GM08714 (cell line): ENCODE data around the gene APOB.

Experiments
- H3K4me3 ChIP-seq: fragments of 200-500 bp; sonication (Bioruptor generic); 2 replicates; pipeline ENCODE4 v1.5.1; 2014; ENCODE audit warnings: mild to moderate bottlenecking, low read length, inconsistent platforms
- ZNF274 ChIP-seq: IDR thresholded peaks from 2 replicates; pipeline ENCODE4 v1.6.1; 2012; ENCODE audit warnings: mild to moderate bottlenecking, low read depth, low read length

The APOB gene

DNA sequence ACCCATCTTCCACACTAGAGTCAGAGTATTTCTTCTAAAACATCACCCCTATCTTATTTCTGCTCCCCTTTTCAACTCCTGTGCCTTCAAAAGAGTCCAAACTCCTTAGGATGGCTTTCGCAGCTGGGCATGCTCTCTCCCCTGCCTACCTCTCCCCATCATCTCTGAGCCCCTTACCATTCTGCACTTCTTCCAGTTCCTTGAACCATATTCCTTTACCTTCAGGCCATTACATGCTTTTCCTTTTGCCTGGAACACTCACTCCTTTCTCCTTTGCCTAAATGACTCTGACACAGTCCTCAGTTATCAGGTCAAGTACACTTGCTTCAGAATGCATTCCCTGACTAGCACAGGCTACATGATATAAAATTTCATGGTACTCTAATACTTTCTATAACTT, 22.4 kb downstream of the APOB start:
- no peak for TF ChIP-seq ZNF274
- H3K4me3 ChIP-seq: no peak overlapping the region

DNA sequence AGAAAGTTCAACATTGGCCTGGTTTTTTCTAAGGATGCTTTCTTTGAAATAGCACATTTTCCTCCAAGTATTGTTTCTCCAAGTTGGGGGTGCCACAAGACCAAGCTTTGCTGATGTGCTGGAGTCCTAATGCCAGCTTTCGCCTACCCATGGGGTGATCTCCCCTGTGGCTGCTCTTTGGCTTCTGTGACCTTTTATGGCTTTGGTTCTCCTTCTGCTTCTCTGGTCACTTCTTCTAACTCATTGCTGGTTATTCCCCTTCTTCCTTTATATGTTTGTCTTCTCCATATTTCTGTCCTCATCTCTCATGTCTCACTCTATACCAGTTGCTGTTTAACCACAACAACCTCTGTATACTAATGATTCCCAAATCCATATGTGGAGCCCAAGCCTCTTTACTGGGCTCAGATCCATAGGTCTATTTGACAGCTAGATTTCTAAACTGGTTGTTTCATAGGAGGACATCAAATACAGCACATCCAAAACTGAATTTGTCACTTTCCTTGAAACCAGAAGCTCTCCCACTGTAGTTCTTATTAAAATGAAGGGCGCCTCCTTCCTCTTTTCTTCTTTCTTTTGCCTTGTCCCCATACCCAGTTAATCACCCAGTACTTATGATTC, 23.1 kb downstream of the APOB start:
- TF ChIP-seq ZNF274: no peak
- H3K4me3 ChIP-seq: no peak overlapping the region

DNA sequence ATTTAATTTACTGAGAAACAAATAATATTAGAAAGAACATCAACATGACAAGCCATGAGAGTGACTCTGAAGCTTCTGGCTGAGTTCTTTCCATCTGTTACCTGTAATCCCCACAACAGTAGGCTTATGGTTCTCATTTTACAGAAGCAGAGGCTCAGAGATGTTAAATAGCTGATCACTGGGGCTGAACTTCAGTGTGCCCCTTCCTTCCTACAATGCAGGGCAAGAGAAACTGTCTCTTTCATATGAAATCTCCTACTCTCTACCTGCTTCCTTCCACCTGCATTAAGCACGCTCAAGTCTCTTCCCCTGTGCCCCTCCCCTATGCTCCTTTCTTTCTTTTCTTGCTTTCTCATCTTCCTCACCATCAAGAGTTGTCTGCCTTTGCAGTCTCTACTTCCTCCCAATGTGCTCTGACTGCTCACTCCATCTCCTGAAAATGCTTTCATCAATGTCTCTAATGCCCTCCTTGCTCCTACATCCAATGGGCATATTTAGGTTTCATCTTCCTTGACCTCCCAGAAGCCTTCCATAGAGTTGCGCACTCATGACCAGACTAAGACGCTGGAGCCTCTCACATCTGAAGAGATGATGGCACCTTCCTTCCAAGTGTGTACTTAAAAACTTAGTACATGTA, 23.7 kb downstream of the APOB start:
- no peak overlapping the region for H3K4me3 ChIP-seq
- TF ChIP-seq ZNF274: no peak

DNA sequence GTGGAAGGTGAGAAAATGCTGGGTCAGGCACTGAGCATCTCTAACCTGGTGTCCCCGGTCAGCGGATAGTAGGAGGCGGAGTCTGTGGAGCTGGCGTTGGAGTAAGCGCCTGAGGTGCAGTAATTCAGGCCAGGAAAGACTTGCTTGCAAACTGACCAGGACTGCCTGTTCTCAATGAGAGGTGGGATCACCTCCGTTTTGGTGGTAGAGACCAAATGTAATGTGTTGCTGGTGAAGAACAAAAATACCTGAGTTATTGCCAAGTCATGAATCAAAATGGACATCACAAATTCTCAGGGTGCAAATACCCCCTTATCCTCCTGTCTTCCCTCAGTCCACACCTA, 24.2 kb downstream of the APOB start:
- no peak for TF ChIP-seq ZNF274
- no peak overlapping the region for H3K4me3 ChIP-seq

DNA sequence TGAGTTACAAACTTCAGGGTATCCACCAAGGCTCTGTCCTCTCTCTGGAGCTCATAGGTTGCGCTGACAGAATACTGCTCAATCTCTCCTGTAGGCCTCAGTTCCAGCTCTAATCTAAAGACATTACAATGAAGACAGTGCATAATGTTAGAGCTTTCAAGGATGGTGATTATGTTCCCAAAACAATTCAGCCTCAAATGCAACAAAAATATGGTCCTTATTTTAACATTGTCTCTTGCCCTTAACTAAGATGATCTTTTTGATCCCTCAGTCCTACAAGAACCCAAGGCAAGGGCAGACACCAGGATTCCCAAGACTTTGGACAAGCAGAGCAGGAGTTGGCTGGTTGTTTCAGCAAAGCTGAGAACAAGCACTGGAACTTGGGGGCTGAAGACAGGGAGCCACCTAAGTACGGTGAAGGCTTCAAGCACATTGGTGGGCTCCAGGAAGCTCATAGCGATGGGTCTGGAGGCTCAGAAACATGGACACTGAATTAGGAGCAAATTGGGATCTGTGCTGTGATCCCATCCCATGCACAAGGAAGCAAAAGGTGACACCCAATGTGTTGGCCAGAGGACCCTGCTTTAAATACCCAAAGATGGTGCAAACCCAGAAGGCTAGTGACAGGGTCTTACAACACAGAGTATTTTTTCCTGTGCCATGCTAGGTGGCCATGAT, 24.7 kb downstream of the APOB start:
- H3K4me3 ChIP-seq: no peak overlapping the region
- TF ChIP-seq ZNF274: no peak

DNA sequence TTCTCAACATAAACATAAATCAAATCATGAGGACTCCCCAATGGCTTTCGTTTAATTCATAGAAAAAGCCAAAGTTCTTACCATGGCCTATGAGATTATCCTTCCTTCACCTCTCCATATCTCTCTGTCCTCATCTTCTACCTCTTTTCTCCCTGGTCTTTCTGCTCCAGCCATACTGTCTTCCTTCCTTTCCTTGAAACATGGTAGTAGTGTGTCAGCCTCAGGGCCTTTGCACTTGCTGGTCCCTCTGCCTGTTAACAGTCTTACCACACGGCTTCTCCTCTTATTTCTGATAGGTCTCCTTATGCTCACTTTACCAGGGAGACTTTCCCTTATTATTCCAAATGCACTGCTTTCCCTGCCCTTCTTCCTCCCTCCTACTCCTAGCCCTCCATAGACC, 25.6 kb downstream of the APOB start:
- no peak overlapping the region for H3K4me3 ChIP-seq
- TF ChIP-seq ZNF274: no peak

DNA sequence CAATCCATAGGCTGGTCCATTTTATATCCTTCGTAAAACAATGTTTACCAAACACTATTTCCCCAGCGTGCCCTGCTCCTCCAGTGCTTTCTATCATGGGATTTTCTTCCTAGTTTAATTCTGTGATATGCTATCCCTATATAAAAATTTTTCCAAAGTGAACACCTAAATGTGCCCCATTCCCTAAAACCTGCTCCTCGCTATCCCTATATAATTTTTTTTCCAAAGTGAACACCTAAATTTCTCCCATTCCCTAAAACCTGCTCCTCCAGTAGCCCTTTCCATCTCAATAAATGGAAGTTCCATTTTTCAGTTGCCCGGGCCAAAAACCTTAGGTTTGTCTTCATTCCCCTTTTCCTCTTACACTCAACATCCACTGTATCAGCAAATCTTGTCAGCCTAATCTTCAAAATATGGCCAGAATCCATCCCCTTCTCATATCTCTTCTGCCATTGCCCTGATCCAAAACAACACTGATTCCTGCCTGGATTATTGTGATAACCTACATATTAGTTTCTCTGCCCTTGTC, 26.1 kb downstream of the APOB start:
- no peak overlapping the region for H3K4me3 ChIP-seq
- TF ChIP-seq ZNF274: no peak

DNA sequence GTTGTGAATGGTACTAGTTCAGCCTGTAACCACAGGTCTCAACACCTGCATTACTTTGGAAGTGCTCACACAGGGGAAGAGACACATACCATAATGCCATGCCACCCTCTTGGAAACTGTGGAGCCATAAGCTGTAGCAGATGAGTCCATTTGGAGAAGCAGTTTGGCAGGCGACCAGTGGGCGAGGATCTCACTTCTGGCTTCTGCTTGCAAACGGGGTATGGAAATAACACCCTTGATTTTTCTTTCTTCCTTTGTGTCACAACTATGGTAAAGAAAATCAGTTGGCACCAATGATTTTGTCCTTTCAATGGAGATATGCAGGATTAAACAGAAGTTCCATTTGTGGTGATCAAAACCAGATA, 28.6 kb downstream of the APOB start:
- TF ChIP-seq ZNF274: no peak
- no peak overlapping the region for H3K4me3 ChIP-seq

DNA sequence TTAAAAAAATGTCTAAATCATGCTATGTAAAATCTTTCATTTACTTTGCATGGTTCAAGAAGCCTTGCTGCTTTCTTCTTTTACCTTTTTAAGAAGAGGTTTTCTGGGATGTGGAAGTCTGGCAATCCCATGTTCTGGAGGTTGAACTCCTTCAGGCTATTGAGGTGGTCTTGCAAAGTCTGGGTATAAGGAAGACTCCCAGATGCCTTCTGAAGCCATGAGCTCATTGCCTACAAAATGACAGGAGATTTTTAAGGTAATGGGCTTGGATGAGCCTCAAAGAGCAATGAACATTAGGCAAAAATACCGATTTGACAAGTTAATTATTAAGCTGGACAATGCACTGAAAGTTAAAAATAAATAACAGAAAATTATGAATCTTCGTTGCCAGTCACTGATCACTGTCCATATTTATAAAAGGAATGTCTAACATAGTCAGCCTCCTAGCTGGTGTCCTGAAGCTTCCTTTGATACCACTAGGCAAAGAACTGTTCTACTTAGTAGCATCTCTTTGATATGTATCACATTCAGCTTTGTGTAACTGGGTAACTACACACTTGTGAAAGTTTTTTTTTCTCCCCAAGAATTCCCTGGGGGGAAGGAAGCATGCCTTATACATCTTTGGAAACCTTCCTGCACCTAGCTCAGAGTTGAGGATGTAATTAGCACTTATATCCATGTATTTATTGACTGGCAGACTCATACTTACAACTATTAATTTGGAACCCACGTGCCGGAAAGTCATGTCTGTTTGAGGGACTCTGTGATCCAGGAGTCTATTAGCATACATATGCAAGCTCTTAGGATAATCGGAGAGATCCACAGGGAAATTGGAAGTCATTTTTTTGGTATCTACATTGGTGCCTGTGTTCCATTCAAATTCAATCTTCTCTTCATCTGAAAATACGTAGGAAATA, 29.3 kb downstream of the APOB start:
- no peak for TF ChIP-seq ZNF274
- no peak overlapping the region for H3K4me3 ChIP-seq

DNA sequence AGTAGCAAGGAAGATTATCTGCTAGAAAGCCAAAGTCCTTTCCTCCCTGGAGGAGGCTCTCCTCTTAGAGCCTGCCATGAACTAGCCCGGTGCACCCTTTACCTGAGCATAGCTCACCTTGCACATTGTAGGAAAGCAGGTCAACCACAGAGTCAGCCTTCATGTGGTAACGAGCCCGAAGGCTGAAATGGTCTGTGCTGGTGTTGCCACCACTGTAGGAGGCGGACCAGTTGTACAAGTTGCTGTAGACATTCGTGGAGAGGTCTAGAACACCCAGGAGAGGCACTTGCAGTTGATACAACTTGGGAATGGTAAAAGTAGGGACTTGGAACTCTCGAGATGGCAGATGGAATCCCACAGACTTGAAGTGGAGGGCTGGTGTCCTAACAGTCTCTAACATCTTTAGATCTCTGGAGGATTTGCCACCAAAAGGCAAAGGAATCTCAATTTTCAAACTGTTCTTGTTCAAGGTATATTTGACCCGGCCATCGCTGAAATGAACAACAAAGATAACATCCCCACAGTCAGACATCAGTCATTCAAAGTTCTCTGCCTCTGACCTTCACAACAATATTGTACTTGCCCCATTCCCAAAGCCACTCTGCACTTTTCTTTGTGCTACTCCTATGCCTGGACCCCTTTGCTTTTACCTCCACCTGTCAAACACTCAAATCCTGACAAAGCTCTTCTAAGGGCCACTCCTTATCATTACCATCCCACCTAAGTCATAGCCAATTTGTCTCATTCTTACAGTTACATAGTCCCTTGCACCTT, 30.6 kb downstream of the APOB start:
- no peak for TF ChIP-seq ZNF274
- H3K4me3 ChIP-seq: no peak overlapping the region

DNA sequence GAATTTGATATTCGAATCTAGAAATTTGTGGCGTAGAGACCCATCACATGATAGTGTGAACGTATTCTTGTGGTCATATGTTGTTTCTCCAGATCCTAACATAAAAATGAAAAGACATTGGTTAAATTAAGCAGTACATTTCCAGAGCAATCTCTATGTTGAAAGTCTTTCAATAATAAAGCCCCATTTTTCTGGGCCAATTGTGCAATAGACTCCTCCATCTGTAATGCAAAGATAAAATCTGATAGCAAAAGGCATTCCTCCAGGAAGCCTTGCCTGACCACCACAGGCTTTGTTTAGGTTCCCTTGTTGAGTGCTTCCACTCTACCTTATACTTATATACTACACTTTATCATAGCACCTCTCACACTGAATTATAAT, 31.3 kb downstream of the APOB start:
- no peak for TF ChIP-seq ZNF274
- H3K4me3 ChIP-seq: no peak overlapping the region

DNA sequence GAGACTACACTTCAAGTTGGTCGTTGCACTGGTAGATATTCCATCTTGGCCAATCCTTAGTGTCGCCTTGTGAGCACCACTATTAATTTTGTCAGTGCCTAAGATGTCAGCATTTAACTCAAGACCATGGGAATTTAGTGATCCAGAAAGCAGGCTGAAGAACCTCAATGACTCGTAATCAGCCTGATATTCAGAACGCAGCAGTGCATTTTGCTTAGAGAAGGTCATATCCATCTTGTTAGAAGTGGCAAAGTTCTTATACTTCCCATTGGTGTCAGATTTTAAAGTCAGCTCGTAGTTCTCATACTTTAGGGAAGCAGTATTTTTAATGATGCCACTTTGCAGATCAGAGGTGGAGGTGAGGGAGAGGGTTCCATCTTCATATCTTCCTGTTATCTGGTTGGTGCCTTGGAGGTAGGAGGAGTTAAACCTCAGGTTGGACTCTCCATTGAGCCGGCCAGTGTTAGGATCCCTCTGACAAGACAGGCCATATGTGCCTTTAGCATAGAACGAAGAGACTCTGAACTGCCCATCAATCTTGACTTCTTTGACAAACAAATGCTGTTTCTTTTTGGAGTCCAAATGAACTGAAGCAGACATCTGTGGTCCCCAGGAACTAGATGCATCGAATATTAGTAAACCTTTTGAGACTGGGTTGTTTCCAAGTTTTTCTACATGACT, 31.9 kb downstream of the APOB start:
- TF ChIP-seq ZNF274: no peak
- H3K4me3 ChIP-seq: no peak overlapping the region

DNA sequence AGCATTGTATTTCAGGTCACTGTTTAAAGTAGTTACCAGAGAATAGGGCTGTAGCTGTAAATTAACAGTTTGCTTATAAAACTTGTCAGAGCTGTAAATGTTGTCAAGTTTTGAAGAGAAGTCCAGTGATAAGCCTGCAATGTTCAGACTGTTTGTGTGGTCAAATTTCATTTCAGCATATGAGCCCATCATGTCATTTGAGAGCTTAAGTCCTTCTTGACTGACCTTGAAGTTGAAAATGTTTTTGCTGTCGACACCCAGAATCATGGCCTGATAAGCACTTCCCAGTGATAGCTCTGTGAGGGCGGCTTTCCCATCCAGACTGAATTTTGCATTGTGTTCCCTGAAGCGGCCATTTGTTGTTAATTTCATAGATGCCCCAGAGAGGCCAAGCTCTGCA, 32.4 kb downstream of the APOB start:
- no peak overlapping the region for H3K4me3 ChIP-seq
- TF ChIP-seq ZNF274: no peak
